Tibial nerve (tissue), 4 donors: Measurements from ENCODE around the gene MPV17. TPM values are rescaled to one million over a fixed set of nuclear protein-coding genes. Genes with fewer than 3 reads are reported as not detected.

Experiments used
- DNase-seq, 2 donors: peaks; one replicate each; pipeline ENCODE4 v3.0.0-alpha.2; 2019; ENCODE audit warnings: low spot score in 2 of 2
- H3K27ac ChIP-seq, 4 donors: fragments of 200-600 bp; sonication (generic) in 3 of 4; one replicate each; pipeline ENCODE4 v1.5.1; 2017 to 2019; ENCODE audit warnings: mild to moderate bottlenecking in 1 of 4
- H3K27me3 ChIP-seq, 2 donors: fragments of 200-600 bp; sonication (generic) in 1 of 2; one replicate each; pipeline versions ENCODE4 v1.5.1 to v1.6.0; 2017 to 2019
- H3K36me3 ChIP-seq, 3 donors: fragments of 200-600 bp; sonication (generic); one replicate each; pipeline ENCODE4 v1.5.1; 2018 to 2019
- H3K4me1 ChIP-seq, 4 donors: fragments of 200-600 bp; sonication (generic) in 3 of 4; one replicate each; pipeline ENCODE4 v1.5.1; 2017 to 2019
- H3K4me3 ChIP-seq, 4 donors: fragments of 200-600 bp; sonication (generic) in 3 of 4; one replicate each; pipeline ENCODE4 v1.5.1; 2017 to 2019; ENCODE audit warnings: mild to moderate bottlenecking in 1 of 4, moderate library complexity in 1 of 4
- H3K9me3 ChIP-seq, 4 donors: fragments of 200-600 bp; sonication (generic) in 3 of 4; one replicate each; pipeline ENCODE4 v1.5.1; 2017 to 2019
- EP300 ChIP-seq, 2 donors: sonication (generic); formaldehyde crosslinking; IDR thresholded peaks; one replicate each; pipeline ENCODE4 v1.6.1; 2017; ENCODE audit warnings: antibody characterized with exemption in 2 of 2, mild to moderate bottlenecking in 1 of 2
- POLR2A ChIP-seq, 2 donors: fragments of 450-650 bp; IDR thresholded peaks; one replicate each; pipeline ENCODE4 v1.6.1; 2017; ENCODE audit warnings: antibody characterized with exemption in 2 of 2, mild to moderate bottlenecking in 2 of 2, moderate library complexity in 2 of 2
- WGBS, 2 donors: methylation state at CpG; one replicate each; pipeline ENCODE4 v1.1.5; 2018; 5-methylcytosine and 5-hydroxymethylcytosine counted together
- total RNA-seq, 4 donors: library from RNA; depleted of rRNA; stranded (reverse); fragments of >200 nt; gene quantifications; one replicate each; pipeline ENCODE4 v1.1.0, GENCODE V29; 2016
- TF ChIP-seq, protein P1 (sequence below), 5 experiments: fragments of 200-600 bp in 3 of 5; fragments of 450-650 bp in 2 of 5; sonication (generic) in 3 of 5; IDR thresholded peaks; one replicate each; pipeline ENCODE4 v1.5.1; 2016 to 2019; ENCODE audit warnings: antibody characterized with exemption in 5 of 5, mild to moderate bottlenecking in 3 of 5, moderate library complexity in 2 of 5

MPV17 gene
- total RNA-seq, 4 donors from 2014 or later, result 68.4 to 105 (median 87.3) TPM

DNA sequence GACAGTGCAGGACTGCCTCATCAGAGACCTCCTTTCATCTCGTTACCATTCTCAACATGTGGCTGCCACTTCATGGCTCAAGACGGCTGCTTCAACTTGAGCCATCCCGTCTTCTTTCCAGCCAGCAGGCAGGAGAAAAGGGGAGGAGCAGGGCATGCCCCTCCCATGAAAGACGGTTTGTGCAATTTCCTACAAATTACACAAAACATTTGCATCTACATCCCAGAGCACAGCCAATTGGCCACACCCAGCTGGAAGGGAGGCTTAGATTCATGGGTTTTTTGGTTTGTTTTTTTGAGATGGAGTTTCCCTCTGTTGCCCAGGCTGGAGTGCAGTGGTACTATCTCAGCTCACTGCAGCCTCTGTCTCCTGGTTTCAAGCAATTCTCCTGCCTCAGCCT, 26.4 kb downstream of the MPV17 start:
- peaks cover 0 to 1% of the 10 kb centered on the region in 2 donors for H3K27me3 ChIP-seq
- TF ChIP-seq EP300 (IDR thresholded peaks at IDR 0.05), result no peak

DNA sequence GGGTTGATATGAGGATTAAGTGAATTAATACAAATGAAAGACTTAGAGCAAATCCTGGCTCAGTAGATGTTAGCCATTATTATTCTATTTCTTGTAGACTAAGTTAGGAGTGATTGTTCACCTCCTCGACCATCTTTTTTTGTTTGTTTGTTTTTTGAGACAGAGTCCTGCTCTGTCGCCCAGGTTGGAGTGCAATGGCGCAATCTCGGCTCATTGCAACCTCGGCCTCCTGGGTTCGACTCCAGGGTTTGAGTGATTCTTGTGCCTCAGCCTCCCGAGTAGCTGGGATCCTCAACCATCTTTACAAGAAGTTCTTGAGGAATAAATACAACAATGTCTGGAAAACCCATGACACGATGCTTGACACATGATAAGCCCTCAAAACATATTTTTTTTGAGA, 28.0 kb downstream of the MPV17 start:
- Histone ChIP-seq H3K27ac (no peak overlapping the region), H3K9me3 (no peaks in the 10 kb centered on the region), H3K4me1 (peaks cover 0 to 6% (median 0%) of the 10 kb centered on the region in 4 donors), H3K4me3 (no peak overlapping the region), H3K27me3 (peaks cover 0 to 14% of the 10 kb centered on the region in 2 donors), H3K36me3 (no peaks in the 10 kb centered on the region)
- no peak for DNase-seq
- 92% methylated on average over 8 of the region's 8 CpGs for WGBS, 2 donors
- TF ChIP-seq POLR2A (IDR thresholded peaks at IDR 0.05), result no peak
- TF ChIP-seq EP300 (IDR thresholded peaks at IDR 0.05), result no peak
- TF ChIP-seq, protein P1, sequence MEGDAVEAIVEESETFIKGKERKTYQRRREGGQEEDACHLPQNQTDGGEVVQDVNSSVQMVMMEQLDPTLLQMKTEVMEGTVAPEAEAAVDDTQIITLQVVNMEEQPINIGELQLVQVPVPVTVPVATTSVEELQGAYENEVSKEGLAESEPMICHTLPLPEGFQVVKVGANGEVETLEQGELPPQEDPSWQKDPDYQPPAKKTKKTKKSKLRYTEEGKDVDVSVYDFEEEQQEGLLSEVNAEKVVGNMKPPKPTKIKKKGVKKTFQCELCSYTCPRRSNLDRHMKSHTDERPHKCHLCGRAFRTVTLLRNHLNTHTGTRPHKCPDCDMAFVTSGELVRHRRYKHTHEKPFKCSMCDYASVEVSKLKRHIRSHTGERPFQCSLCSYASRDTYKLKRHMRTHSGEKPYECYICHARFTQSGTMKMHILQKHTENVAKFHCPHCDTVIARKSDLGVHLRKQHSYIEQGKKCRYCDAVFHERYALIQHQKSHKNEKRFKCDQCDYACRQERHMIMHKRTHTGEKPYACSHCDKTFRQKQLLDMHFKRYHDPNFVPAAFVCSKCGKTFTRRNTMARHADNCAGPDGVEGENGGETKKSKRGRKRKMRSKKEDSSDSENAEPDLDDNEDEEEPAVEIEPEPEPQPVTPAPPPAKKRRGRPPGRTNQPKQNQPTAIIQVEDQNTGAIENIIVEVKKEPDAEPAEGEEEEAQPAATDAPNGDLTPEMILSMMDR (IDR thresholded peaks at IDR 0.05), result no peak

More for the DNA sequence above, 26.4 kb downstream of the MPV17 start:
- H3K4me1 ChIP-seq, result peaks cover 0 to 6% (median 0%) of the 10 kb centered on the region in 4 donors
- WGBS, 2 donors, result 45 to 55% methylated on average over 4 of the region's 4 CpGs
- no peak for DNase-seq
- H3K27ac ChIP-seq, result no peak overlapping the region
- no peaks in the 10 kb centered on the region for H3K36me3 ChIP-seq
- H3K4me3 ChIP-seq, result no peak overlapping the region
- no peaks in the 10 kb centered on the region for H3K9me3 ChIP-seq

DNA sequence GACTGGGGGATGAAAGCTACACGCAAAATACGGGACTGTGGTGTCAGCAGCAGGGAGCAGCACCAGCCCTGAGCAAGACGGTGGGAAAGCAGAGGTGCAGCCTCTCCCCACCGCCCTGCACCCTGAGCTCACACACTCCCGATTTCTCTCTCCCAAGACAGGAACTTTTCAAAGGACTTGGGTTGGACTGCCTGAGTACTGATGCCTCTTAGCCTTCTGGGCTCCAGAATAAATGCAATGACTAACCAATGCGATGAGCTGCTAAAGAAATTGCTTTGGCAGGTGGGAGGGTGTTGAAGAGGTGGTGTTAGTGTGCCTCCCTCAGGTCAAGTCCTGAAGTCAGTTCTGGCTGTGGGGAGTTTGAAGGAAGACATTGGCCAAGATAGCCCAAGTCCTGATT, 31.0 kb downstream of the MPV17 start:
- Histone ChIP-seq H3K4me3 (no peak overlapping the region), H3K27ac (no peak overlapping the region), H3K27me3 (peaks cover 0 to 20% of the 10 kb centered on the region in 2 donors), H3K9me3 (no peaks in the 10 kb centered on the region), H3K4me1 (peaks cover 0 to 6% (median 0%) of the 10 kb centered on the region in 4 donors), H3K36me3 (no peaks in the 10 kb centered on the region)
- TF ChIP-seq POLR2A (IDR thresholded peaks at IDR 0.05), result no peak
- no peak for TF ChIP-seq EP300 (IDR thresholded peaks at IDR 0.05)
- TF ChIP-seq, protein P1 (IDR thresholded peaks at IDR 0.05), result no peak
- no peak for DNase-seq
- 19 to 52% methylated on average over 6 of the region's 6 CpGs for WGBS, 2 donors

DNA sequence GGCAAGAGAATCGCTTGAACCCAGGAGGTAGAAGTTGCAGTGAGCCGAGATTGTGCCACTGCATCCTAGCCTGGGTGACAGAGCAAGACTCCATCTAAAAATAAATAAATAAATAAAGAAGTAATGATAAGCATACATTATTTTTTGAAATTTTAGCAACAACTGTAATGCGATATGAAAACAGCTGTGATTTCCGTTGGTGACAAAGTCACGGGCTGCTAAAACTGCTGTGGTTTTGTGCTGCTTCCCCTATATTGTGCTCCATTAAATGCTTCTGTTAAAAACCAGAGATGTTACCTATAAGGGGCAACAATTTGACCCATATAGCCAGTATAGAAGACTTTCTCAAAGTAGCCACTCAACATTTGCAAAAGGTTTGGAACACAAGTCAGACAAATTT, 32.3 kb downstream of the MPV17 start:
- Histone ChIP-seq H3K9me3 (no peaks in the 10 kb centered on the region), H3K36me3 (no peaks in the 10 kb centered on the region), H3K27me3 (peaks cover 0 to 20% of the 10 kb centered on the region in 2 donors), H3K27ac (no peak overlapping the region), H3K4me3 (no peak overlapping the region), H3K4me1 (peaks cover 0 to 6% (median 0%) of the 10 kb centered on the region in 4 donors)
- 88 to 89% methylated on average over 5 of the region's 5 CpGs for WGBS, 2 donors
- TF ChIP-seq POLR2A (IDR thresholded peaks at IDR 0.05) (no peak), EP300 (IDR thresholded peaks at IDR 0.05) (no peak)
- TF ChIP-seq, protein P1 (IDR thresholded peaks at IDR 0.05), result no peak
- DNase-seq, result no peak

- H3K4me3 ChIP-seq, result no peak overlapping the region
- peaks cover 0 to 26% of the 10 kb centered on the region in 2 donors for H3K27me3 ChIP-seq
- no peaks in the 10 kb centered on the region for H3K36me3 ChIP-seq
- 48 to 59% methylated on average over 3 of the region's 3 CpGs for WGBS, 2 donors
- DNase-seq, result no peak
- no peaks in the 10 kb centered on the region for H3K9me3 ChIP-seq
- TF ChIP-seq POLR2A (IDR thresholded peaks at IDR 0.05), result no peak
- TF ChIP-seq EP300 (IDR thresholded peaks at IDR 0.05), result no peak
- TF ChIP-seq, protein P1 (IDR thresholded peaks at IDR 0.05), result no peak
- H3K27ac ChIP-seq, result no peak overlapping the region
- peaks cover 0 to 6% (median 0%) of the 10 kb centered on the region in 4 donors for H3K4me1 ChIP-seq
Observed at GRCh38 chr2:27288610-27289009, 34.3 kb downstream of the MPV17 start.

DNA sequence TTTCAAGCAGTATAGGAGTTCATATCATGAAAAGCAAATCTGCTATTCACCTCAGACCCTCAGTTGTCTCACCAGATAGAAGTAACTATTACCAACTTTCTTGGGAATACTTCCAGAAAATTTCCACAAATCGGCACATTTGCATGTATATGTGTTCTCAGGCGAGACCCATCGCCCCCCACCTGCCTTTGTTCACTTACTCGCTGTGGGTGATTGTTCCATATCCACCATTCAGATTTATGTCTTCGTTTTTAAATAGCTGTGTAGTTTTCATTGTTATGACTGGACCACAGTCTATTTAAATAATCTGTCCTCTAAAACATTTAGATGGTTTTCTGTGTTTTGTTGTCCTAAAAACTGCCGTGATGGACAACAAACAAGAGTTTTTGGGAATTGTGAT, 37.4 kb downstream of the MPV17 start:
- no peaks in the 10 kb centered on the region for H3K36me3 ChIP-seq
- DNase-seq, result no peak
- H3K4me3 ChIP-seq, result no peak overlapping the region
- no peak for TF ChIP-seq EP300 (IDR thresholded peaks at IDR 0.05)
- TF ChIP-seq POLR2A (IDR thresholded peaks at IDR 0.05), result no peak
- TF ChIP-seq, protein P1 (IDR thresholded peaks at IDR 0.05), result no peak
- H3K27me3 ChIP-seq, result peaks cover 0 to 15% of the 10 kb centered on the region in 2 donors
- H3K4me1 ChIP-seq, result peaks cover 0 to 9% (median 5%) of the 10 kb centered on the region in 4 donors
- H3K9me3 ChIP-seq, result no peaks in the 10 kb centered on the region
- no peak overlapping the region for H3K27ac ChIP-seq
- WGBS, 2 donors, result 74 to 76% methylated on average over 6 of the region's 6 CpGs
